Measurements from ENCODE around the gene UPF1.

Gene UPF1

DNA sequence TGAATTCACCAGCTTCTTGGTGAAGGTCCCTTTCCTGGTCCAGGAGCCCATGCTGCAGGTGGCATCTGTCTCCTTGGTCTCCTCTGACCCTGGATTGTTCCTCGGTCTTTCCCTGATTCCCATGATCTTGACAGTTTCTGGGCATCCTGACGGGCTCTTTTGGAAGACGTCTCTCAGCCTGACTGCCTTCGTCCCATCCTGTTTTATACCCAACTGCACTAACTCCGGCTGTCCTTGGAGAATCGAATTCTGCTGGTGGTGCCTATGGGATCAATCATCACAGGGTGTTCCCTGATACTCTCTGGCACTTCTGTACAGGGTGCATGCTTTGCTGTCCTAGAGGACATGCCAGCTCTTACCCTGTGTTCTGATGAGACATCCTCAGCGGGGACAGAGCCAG lies 45.1 kb downstream of the UPF1 start:
- no peak for DNase-seq

- no peak for DNase-seq
These were observed 46.5 kb downstream of the UPF1 start for GRCh38 chr19:18878058-18878797.

DNA sequence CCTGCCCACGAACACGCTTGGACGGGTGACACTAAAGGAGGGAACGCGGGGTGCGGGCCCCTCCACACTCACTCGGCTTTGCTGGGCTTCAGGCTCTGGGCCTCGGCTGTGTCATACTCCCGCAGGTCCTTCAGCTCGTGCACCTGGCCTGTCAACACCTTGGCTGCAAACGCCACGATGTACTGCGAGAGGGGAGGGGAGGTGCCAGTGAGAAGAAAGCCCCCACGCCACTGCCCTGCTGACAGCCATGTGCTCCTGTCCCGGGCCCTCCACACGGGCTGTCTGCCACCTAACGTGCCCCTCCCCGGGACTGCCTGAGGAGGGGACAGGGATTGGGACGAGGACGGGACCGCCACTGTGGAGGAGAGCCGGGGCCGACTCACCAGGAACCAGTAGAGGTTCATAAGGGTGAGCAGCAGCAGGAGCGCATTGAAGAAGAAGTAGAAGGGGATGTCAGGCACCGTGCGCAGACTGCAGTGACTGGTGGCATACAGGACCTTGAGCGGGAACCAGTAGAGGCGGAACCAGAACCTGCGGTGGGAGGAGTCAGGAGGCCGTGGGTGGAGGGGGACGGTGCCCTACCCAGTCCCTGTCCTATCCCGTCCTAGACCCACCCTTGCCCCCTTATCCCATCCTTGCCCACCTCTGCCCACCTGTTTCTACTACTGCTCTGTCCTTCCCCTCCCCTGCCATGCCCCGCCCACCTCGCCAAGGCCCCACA lies 47.3 kb downstream of the UPF1 start:
- DNase-seq = no peak

GRCh38 chr19:18879579-18880373 lies 48.0 kb downstream of the UPF1 start:
- DNase-seq = peak; percentile 38 to 46

DNA sequence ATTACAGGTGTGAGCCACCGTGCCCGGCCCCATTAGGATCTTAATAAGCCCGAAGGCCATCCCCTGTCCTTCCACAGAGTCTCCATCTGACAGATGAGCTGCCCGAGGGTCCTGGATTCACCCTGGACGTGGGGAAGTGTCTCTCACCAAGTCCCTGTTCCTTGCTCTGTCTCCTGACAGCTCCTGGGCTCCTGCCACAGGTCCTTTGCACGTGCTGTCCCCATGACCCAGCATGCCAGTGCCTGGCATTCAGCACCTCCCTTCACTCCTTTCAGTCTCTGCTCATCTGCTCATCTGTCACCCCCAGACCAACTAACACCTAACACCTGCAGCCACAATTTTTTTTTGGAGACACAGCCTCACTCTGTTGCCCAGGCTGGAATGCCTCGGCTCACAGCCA lies 49.7 kb downstream of the UPF1 start:
- DNase-seq = no peak

- no peak for DNase-seq
These were observed 52.0 kb downstream of the UPF1 start for GRCh38 chr19:18883526-18884304.

- no peak for DNase-seq
These were observed 55.2 kb downstream of the UPF1 start for GRCh38 chr19:18886972-18887371.

DNA sequence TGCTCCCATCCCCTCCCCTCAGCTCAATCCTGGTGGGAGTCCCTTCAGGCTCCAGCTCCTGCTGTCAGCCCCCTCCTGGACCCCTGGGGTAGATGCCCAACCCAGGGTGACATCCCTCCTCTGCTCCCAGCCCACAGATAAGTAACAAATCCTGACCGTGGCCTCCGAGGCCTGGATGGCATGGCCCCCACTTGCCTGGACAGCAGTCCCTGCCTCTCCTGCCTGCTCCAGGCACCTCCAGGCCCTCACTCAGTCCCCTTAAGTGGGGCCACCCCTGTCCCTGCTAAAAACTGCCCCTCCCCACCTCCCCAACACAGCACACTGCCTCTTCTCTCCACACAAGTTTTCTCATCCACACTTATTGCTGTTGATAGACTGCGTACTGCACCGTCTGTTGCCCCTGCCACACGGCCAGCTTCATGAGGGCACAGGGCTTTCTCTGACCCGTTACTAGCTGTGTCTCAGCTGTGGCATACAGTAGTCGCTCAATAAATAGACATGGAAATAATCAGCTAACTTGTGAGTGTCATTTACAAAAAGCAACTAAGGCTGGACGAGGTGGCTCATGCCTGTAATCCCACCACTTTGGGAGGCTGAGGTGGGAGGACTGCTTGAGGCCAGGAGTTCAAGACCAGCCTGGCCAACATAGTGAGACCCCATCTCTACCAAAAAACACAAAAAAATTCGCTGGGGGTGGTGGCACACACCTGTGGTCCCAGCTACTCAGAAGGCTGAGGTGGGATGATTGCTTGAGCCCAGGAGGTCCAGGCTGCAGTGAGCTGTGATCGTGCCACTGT lies 58.4 kb downstream of the UPF1 start:
- DNase-seq = no peak

GRCh38 chr19:18893587-18894253 lies 62.0 kb downstream of the UPF1 start:
- no peak for DNase-seq

- no peak for DNase-seq
These were observed 62.7 kb downstream of the UPF1 start for GRCh38 chr19:18894254-18895037.

DNA sequence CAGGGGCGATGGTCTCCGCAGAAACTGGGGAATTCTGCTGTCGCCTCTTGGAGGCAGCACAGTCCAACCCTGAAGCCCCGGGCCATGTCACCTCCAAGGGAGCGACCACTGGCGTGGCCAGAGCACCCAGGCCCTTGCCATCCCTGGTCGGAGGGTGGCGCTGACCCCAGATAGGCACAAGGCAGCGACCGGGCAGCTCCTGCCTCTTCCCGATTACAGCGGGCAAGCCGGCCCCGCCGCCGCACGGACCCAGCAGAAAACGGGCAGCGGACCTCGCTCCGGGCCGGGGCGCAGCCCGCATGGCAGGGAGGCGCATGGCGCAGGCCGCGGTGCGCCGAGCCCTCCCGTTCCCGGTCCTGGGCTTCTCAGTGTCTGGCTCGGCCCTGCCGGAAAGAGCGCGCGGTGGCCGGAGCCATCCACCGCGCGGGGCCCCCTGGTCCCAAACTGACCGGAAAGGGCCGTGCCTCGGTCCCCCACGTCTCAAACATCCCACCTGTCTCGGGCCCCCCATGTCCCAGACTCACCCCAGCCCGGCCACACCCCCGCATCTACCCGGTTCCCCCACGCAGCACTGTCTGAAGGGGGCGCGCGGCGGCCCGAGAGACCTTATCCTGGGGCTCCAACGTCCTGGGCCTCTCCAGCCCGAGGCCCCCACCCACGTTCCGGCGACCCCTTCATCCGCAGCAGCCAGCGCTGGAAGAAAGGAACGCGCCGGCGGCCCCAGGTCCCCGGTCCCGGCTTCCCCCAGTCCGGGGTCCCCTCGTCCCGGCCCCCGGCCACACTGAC lies 63.5 kb downstream of the UPF1 start:
- DNase-seq = peak in 1 of 2 experiments; percentile 27

DNA sequence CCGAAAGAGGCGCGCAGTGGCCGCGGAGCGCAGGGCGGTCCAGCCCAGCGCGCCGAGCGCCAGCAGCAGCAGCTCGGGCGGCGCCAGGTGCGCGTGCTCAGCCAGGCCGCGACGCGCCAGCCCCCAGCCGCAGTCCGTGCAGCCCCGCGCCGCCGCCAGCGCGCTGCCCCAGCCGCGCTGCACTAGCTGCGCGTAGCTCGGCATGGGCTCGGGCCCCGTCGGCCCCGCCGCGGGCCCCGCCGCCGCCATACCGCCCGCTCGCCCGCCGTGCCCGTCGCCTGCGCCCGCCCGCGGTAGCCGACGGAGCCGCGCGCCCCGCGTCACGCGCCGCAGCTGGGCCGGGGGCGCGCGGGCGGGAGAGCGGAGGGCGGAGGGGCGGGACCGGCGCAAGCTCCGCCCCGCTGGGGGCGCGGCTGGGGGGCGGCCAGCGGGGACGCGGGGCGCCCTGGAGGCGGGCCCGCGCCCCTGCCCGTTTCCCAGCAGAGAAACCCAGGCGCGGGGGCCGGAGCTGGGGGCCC lies 64.1 kb downstream of the UPF1 start, which contains the start of gene CERS1:
CERS1 (minus strand) TSS at position 335 of the 518 bp plus-strand sequence; CDS start at position 249, 86 bp downstream.
- DNase-seq = peak; percentile 9 to 30

DNA sequence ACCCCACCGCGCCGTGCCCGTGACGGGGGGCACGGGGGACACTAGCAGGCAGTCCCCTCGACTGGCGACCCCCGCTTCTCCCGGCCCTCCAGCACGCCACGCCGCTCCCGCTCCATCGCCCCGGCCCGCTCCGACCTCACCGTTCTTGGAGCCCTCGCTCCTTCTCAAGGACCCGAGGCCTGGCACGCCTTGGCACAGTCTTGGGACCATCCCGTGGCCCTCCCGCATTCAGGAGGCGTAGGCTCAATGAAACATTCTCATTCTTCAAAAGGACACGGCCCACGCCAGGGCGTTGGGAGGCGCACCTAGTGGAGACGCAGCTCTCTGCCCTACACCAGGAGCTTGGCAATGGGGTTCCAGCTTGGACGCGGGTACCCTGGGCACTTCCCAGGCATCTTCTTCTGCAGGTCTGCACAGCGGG lies 64.7 kb downstream of the UPF1 start:
- no peak for DNase-seq

- DNase-seq = no peak
These were observed 65.6 kb downstream of the UPF1 start for GRCh38 chr19:18897094-18898029.

DNA sequence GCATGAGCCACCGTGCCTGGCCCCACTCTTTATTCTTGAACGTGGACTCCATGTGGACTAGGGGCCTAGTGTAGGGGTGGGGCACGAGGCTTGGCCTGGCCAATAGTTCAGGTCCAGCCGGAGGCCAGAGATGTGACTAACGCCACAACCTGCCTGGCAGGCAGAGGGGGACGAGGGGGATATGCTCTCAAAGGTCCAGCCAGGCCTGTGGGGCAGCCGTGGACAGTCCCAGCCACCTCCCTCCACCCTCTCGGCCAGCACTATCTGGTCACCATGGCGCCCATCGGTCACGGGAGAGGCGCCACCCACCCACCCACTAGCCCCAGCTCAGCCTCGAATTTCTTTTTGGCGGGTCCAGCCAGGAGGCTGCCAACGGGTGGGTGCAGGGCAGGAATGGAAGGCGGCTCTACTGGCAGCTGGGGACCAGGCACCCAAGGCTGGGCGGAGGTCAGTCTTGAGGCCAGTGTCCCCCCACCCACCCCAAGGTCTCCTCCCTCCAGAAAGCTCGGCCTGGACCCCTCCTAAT lies 66.4 kb downstream of the UPF1 start:
- no peak for DNase-seq

GRCh38 chr19:18898607-18899408 lies 67.0 kb downstream of the UPF1 start:
- no peak for DNase-seq

All from Kasumi-1 (cell line).